IMR-90 (cell line): ENCODE measurements around the gene NR2C2. TPM values are rescaled to one million over a fixed set of nuclear protein-coding genes. Genes with fewer than 3 reads are reported as not detected.

ENCODE experiments used
- ATAC-seq: fragments of 200-7000 bp; cut with Tn5 transposase; 2 replicates; pipeline ENCODE4 v1.9.1; 2020; ENCODE audit warnings: low read depth, mild to moderate bottlenecking, moderate library complexity
- BruUV-seq: library from RNA; stranded (reverse); fragments of 400-500 nt; replicated peaks from 2 replicates; lab custom pipeline; 2021; lab: Mats Ljungman, UMichigan
- CTCF ChIA-PET: fragments of 300-600 bp; formaldehyde crosslinking; extraction: SDS; loops from one replicate; lab custom pipeline; 2021; ENCODE audit warnings: antibody characterized with exemption; lab: Yijun Ruan, JAX
- POLR2A ChIA-PET: fragments of 300-600 bp; sonication (Branson Sonifier 250); formaldehyde crosslinking; loops from one replicate; lab custom pipeline; 2022; ENCODE audit warnings: antibody characterized with exemption; ENCODE audit not compliant: unreplicated experiment; lab: Charles Lee
- DNase-seq: peaks from one replicate; pipeline ENCODE4 v3.0.0; 2013
- H2AFZ ChIP-seq: replicated peaks from 2 replicates; pipeline ENCODE3; 2013; ENCODE audit warnings: low read length, mild to moderate bottlenecking; ENCODE audit not compliant: poor library complexity
- H2AK5ac ChIP-seq: 2 replicates; pipeline ENCODE4 v1.6.1; 2013; ENCODE audit warnings: low read depth, low read length, inconsistent platforms
- H2AK9ac ChIP-seq: replicated peaks from 2 replicates; pipeline ENCODE3; 2013; ENCODE audit warnings: mild to moderate bottlenecking, low read depth, low read length, moderate library complexity; ENCODE audit not compliant: poor library complexity
- H2BK120ac ChIP-seq: 2 replicates; pipeline ENCODE4 v1.6.1; 2013; ENCODE audit warnings: low read depth, low read length, inconsistent platforms
- H2BK15ac ChIP-seq: 3 replicates; pipeline ENCODE4 v1.6.1; 2013; ENCODE audit warnings: low read depth, low read length, inconsistent platforms
- H2BK20ac ChIP-seq: 2 replicates; pipeline ENCODE4 v1.6.1; 2013; ENCODE audit warnings: low read depth, mild to moderate bottlenecking, inconsistent platforms, low read length, moderate library complexity
- H2BK5ac ChIP-seq: 2 replicates; pipeline ENCODE4 v1.6.1; 2013; ENCODE audit warnings: mild to moderate bottlenecking, low read depth, low read length, inconsistent platforms; ENCODE audit not compliant: poor library complexity, severe bottlenecking
- H3K14ac ChIP-seq: replicated peaks from 2 replicates; pipeline ENCODE4 v1.6.1; 2013; ENCODE audit warnings: low read depth, low read length, inconsistent platforms
- H3K18ac ChIP-seq: 2 replicates; pipeline ENCODE4 v1.6.1; 2013; ENCODE audit warnings: low read depth, low read length, control low read depth
- H3K23ac ChIP-seq: 2 replicates; pipeline ENCODE4 v1.6.1; 2013; ENCODE audit warnings: low read depth, low read length, inconsistent platforms
- H3K27ac ChIP-seq: 2 replicates; pipeline ENCODE4 v1.5.1; 2013; ENCODE audit warnings: mild to moderate bottlenecking, control low read depth, low read length; ENCODE audit not compliant: insufficient read depth
- H3K27me3 ChIP-seq: 2 replicates; pipeline ENCODE4 v1.6.1; 2013; ENCODE audit warnings: low read length; ENCODE audit not compliant: control insufficient read depth, insufficient read depth
- H3K36me3 ChIP-seq: 2 replicates; pipeline ENCODE4 v1.6.1; 2013; ENCODE audit warnings: low read length, mixed read lengths; ENCODE audit not compliant: control insufficient read depth, insufficient read depth
- H3K4ac ChIP-seq: 2 replicates; pipeline ENCODE4 v1.6.1; 2013; ENCODE audit warnings: low read depth, low read length, inconsistent platforms
- H3K4me1 ChIP-seq: 2 replicates; pipeline ENCODE4 v1.6.1; 2013; ENCODE audit warnings: low read length, mixed read lengths; ENCODE audit not compliant: control insufficient read depth, insufficient read depth
- H3K4me2 ChIP-seq: 2 replicates; pipeline ENCODE4 v1.6.1; 2013; ENCODE audit warnings: low read depth, mild to moderate bottlenecking, control low read depth, low read length, moderate library complexity
- H3K4me3 ChIP-seq: 2 replicates; pipeline ENCODE4 v1.5.1; 2013; ENCODE audit warnings: low read depth, mild to moderate bottlenecking, control low read depth, low read length, moderate library complexity; ENCODE audit not compliant: insufficient read depth
- H3K56ac ChIP-seq: 2 replicates; pipeline ENCODE4 v1.6.1; 2013; ENCODE audit warnings: low read length, inconsistent platforms; ENCODE audit not compliant: insufficient read depth; ENCODE audit errors: extremely low read depth
- H3K79me1 ChIP-seq, 2 experiments: 2 replicates each; pipeline ENCODE4 v1.6.1; 2013; ENCODE audit warnings: low read length in 2 of 2, inconsistent platforms in 1 of 2, low read depth in 1 of 2
- H3K9ac ChIP-seq: 2 replicates; pipeline ENCODE4 v1.6.1; 2013; ENCODE audit warnings: low read depth, low read length, control low read depth
- H3K9me1 ChIP-seq: 2 replicates; pipeline ENCODE4 v1.6.1; 2013; ENCODE audit warnings: low read length, inconsistent platforms; ENCODE audit not compliant: insufficient read depth
- H3K9me3 ChIP-seq: 2 replicates; pipeline ENCODE4 v1.6.1; 2013; ENCODE audit warnings: low read length; ENCODE audit not compliant: control insufficient read depth, insufficient read depth
- H4K20me1 ChIP-seq: 2 replicates; pipeline ENCODE4 v1.6.1; 2013; ENCODE audit warnings: low read length, inconsistent platforms; ENCODE audit not compliant: insufficient read depth
- H4K5ac ChIP-seq: 2 replicates; pipeline ENCODE4 v1.6.1; 2013; ENCODE audit warnings: mild to moderate bottlenecking, low read depth, low read length, control low read depth
- H4K8ac ChIP-seq, 2 experiments: 2 replicates each; pipeline ENCODE4 v1.6.1; 2013; ENCODE audit warnings: low read depth in 2 of 2, low read length in 2 of 2, control low read depth in 1 of 2, inconsistent platforms in 1 of 2
- H4K91ac ChIP-seq: 2 replicates; pipeline ENCODE4 v1.6.1; 2013; ENCODE audit warnings: low read depth, low read length, inconsistent platforms; ENCODE audit not compliant: insufficient read depth
- CHD1 ChIP-seq: IDR thresholded peaks from 2 replicates; pipeline ENCODE4 v1.6.1; 2012; ENCODE audit warnings: low read depth, low read length, improper control_type of control experiment
- RAD21 ChIP-seq: IDR thresholded peaks from 2 replicates; pipeline ENCODE4 v1.6.1; 2012; ENCODE audit warnings: low read length, improper control_type of control experiment
- WGBS, 2 experiments: methylation state at CpG; one replicate each; pipeline versions ENCODE4 v1.1.5 to v1.1.7; 2013; ENCODE audit warnings: missing lambda C conversion rate in 2 of 2; ENCODE audit not compliant: insufficient read length in 1 of 2; ENCODE audit errors: extremely low coverage in 2 of 2; 5-methylcytosine and 5-hydroxymethylcytosine counted together
- dilution Hi-C: fragments of 300-500 bp; cut with HindIII; formaldehyde crosslinking; loops from one replicate; pipeline ENCODE4 v1.14.3; 2018; ENCODE audit warnings: low sequenced_read_pairs; ENCODE audit not compliant: unreplicated experiment
- in situ Hi-C: fragments of 300-500 bp; cut with MboI; formaldehyde crosslinking; loops from 3 replicates; pipeline ENCODE4 v1.14.3; 2019; ENCODE audit warnings: low sequenced_read_pairs, inconsistent platforms, mixed read lengths
- intact Hi-C: fragments of 100-400 bp; cut with micrococcal nuclease; formaldehyde crosslinking; loops from 2 replicates; pipeline ENCODE4 v1.10.0; 2022
- polyA plus RNA-seq, 3 experiments: library from polyadenylated mRNA; depleted of rRNA; stranded (reverse); fragments of >200 nt; gene quantifications; 2 replicates each; pipeline ENCODE4 v1.2.3, GENCODE V29; 2012; ENCODE audit warnings: low replicate concordance in 1 of 3
- total RNA-seq: library from RNA; depleted of rRNA; stranded (reverse); fragments of >200 nt; gene quantifications from 2 replicates; pipeline ENCODE4 v1.2.3, GENCODE V29; 2012

NR2C2 gene
- total and polyA plus RNA-seq, 2 of the 4 experiments (the other 2 are of a cell fraction): 10.4 to 13.8 TPM

- Histone ChIP-seq H3K14ac (no peak overlapping the region), H2BK5ac (no peak overlapping the region), H2BK15ac (no peak overlapping the region), H2AK9ac (no peak overlapping the region), H3K9me1 (no peaks in the 10 kb centered on the region), H3K9ac (no peak overlapping the region), H4K91ac (no peak overlapping the region), H3K4me3 (no peak overlapping the region), H4K20me1 (no peaks in the 10 kb centered on the region), H2AFZ (peak overlapping the region; percentile 23), H3K56ac (no peak overlapping the region), H3K27me3 (peaks cover 25% of the 10 kb centered on the region), H4K8ac (no peak overlapping the region), H3K23ac (peak overlapping the region; percentile 27; the same call in 1 of the 2 replicates), H2BK120ac (no peak overlapping the region), H3K36me3 (no peaks in the 10 kb centered on the region), H3K18ac (no peak overlapping the region), H3K27ac (no peak overlapping the region), H2BK20ac (no peak overlapping the region), H2AK5ac (no peak overlapping the region), H3K79me1 (no peaks in the 10 kb centered on the region), H4K5ac (no peak overlapping the region), H3K9me3 (no peaks in the 10 kb centered on the region), H3K4me2 (no peak overlapping the region), H3K4me1 (no peaks in the 10 kb centered on the region), H3K4ac (no peak overlapping the region)
- intact Hi-C loops: no loop called here
- ChIA-PET POLR2A (interaction anchor here (0.6 kb wide), 2 partner anchors 13 to 735 kb away, joined by 4 to 5 read pairs; partner anchors contain the start of gene LSM3), CTCF (no interaction called here)
- dilution Hi-C loops: no loop called here
- in situ Hi-C loops: no loop called here
- BruUV-seq: no TSS peak
- TF ChIP-seq CHD1 (no peak), RAD21 (no peak)
- ATAC-seq: no peak
- WGBS, 2 experiments: 57% methylated on average over 2 of the region's 10 CpGs; no CpG with 5 or more reads in 1 of the 2 experiments
- no peak for DNase-seq
These were observed 34.1 kb upstream of the NR2C2 start for GRCh38 chr3:14913071-14913925.
